HuH-7 (cell line): Measurements from ENCODE around the gene RNF130.
A peak's percentile ranks its signal among the peaks of the same experiment; 100 is the strongest.

Source experiments
- DNase-seq: peaks from one replicate; pipeline ENCODE4 v3.0.0; 2011; ENCODE audit warnings: low spot score

RNF130 gene

DNA sequence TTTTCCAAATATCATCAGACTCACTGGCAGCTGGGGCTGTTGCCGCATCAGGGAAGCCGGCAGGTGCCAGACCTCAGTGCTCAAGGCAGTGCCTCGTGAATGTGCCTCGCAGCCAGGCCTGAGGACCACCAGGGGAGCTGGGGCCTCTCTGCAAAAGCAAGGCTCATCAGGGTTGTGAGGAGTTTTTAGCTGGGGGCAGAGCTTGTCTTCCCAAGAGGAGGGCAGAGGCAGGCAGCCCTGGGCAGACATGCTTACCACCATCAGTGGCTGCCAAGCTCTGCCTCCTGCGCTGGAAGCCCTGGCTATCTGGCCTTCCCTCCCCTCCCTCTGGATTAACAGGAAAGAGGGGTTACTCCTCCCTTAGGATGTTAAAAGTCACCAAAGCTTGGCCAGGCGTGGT is 155.0 kb downstream of the RNF130 start:
- DNase-seq: no peak

DNA sequence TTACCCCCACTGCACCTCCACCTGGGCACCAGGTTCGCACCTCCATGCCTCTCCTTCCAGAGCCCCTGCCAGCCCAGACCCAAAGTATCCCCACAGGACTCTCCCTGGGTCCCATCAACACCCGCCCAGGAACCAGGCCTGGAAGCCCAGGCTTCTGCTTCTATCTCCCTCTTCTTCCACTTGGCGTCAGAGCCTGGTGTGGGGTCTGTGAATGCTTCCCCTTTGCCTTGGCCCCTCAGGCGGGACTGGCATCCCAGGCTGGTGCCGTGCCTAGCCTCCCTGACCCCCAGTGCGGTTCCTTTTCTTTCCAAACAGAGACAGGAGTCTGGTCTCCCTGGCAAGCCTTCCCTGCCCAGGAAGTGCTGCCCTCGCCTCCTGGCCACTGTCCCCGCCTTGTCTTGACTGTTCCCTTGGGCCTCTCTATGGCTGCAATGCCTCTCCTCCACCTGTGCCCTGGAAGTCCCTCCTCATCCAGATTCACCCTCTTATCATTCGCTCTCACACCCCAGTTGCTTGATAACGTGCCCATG is 156.1 kb downstream of the RNF130 start:
- no peak for DNase-seq

DNA sequence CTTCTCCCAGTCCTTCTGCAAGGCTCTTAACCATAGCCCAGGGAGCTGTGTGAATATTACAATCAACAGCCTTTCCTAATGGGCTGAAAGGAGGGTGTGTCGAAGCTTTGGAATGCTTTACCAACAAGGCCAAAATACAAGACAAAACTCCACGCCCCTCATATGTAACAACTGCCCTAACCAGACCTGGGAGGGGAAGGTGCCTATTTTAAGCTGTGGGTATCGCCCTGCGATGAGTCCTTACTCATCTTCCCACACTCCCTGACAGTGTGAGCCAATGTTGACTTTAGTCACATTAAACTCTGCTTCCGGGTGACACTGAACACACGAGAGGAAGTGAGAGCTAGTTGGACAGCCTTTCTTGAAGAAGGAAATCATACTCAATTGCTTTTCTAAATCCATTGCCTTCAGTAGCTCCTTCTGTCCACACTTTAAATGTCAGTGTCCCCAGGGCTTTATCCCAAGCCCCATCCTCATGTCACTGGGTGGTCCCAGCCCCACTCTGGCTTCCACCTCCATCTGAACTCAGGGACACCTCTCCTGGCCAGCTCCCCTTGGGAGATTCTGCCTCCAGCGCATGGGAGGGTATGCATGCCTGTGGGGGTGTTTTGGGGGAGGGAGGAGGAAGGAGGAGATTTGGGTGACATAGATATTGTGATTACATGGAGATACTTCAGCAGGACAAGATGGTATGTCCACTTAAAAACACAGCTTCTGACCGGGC is 157.4 kb downstream of the RNF130 start:
- DNase-seq: no peak

DNA sequence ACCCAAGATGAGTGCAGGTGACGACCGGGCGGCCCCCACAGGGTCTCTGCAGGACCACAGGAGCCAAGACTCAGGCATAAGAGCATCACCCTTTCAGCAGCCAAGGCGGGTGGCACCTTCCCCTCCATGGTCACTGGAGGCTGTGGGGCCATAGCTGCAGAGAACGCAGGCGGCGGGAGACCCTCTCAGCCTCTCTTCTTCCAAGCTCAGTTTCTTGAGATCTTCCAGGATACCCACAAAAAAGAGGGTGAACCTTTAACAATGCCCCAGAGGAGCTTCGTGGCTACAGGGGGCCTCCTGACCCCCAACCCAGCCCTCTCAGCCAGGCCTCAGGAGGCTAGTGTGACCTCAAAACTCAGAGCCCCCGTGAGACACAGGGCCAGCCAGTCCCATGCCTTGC is 158.1 kb downstream of the RNF130 start:
- no peak for DNase-seq

DNA sequence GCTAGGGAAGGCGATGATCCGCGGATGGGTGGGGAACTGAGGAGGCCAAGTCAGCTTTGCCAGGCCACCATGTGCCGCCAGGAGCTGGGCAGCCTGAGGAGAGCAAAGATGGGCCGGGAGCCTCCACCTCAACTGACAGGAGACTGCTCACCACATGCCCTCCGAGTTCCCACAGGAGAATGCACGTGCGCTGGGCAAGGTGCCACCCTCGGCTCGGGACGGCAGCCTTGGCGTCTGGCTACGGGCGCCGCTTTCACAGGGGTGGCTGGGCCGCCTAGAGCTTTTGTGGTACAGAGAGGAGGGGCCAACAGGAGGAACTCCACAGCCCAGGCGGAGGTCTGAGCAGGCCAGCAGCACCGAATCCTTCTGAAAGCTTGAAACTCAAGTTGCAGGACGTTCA is 158.6 kb downstream of the RNF130 start:
- DNase-seq: no peak

DNA sequence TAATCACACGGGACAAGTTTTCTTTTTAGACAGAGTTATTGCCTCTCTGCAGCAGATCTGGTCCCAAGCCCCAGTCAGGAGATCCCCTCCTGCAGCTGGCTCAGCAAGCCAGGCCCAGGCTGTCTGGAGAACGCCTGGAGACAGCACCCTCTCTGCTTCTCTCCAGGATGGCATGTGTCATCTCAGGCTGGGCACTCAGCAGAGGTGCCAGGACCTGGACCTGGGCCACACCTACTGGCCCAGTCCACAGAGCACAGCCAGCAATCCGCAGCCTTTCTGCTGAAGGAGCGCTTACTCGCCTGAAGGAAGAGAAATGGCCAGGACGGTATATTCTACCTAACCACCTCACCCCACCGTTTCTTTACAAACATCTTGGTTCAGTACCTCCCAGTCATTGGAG is 159.2 kb downstream of the RNF130 start:
- DNase-seq: no peak

DNA sequence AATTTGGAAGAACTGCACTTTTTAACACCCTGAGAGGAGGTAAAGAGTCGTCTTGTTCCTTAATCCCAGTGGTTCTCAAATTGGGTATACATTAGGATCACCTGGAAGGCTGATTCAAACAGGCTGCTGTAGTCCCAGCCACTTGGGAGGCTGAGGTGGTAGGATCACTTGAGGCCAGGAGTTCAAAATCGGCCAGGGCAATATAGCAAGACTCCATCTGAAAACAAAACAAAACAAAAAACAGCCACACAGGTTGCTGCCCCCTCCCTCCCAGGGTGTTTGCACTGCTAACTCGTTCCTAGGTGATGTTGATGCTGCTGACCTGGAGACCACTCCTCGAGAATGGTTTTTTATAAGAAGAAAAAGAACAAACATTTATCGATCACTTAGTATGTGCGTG is 162.3 kb downstream of the RNF130 start:
- DNase-seq: no peak

DNA sequence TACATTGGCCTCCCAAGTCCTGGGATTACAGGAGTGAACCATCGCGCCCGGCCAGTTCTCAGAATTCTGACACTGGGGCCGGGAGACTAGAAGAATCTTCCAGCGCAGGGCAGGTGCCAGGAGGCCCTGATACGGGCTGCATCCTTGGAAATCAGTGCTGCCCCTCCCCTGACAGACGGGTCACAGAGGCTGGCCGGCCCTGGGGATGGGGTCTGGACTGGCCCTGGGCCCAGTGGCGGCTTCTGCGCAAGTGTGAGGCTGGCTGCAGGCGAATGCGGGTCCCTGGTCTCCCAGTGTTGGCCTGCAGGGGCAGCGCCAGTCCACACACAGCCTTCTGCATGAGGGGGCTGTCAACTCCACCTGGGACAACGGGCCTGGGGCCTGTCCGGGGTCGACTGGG is 163.0 kb downstream of the RNF130 start:
- peak; percentile 53 for DNase-seq

DNA sequence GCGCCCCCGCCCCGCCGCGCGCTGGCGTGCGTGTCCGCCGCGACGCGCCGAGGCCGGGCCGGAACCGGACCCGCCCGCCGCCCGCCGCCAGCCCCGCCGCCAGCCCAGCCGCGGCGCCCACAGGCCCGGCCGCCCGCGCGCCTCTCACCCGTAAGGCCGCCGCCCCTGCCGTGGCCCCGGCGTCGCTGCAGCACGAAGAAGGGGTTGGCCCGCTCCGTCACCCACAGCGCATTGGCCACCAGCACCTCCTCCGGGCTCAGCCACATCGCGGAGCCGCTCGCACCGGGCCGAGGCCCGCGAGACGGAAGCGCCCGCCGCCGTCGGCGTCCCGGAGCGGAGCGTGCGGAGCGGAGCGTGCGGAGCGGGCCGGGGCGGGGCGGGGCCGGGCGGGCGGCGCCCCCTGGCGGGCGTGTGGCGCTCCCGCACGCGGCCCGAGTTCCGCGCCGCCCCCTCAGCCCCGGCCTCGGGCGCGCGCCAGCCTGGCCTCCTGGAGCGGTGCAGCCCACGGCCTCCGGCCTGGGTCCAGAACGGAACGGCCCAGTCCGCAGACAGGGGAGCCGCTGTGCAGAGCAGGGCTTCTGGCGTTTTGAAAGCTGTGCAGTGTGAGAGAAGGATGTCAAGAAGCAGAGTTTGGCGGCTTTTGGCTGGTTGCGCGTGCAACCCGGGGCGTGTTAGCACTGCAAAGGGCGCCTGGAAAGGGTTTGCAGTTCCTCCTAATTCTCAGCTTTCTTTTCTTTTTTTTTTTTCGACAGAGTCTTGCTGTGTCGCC is 163.8 kb downstream of the RNF130 start, which contains the start of gene TBC1D9B:
Gene TBC1D9B, minus strand, starts transcription at position 342 of the 769 bp plus-strand sequence. Its CDS starts 76 bp downstream, at position 266.
- DNase-seq: peak; percentile 77

DNA sequence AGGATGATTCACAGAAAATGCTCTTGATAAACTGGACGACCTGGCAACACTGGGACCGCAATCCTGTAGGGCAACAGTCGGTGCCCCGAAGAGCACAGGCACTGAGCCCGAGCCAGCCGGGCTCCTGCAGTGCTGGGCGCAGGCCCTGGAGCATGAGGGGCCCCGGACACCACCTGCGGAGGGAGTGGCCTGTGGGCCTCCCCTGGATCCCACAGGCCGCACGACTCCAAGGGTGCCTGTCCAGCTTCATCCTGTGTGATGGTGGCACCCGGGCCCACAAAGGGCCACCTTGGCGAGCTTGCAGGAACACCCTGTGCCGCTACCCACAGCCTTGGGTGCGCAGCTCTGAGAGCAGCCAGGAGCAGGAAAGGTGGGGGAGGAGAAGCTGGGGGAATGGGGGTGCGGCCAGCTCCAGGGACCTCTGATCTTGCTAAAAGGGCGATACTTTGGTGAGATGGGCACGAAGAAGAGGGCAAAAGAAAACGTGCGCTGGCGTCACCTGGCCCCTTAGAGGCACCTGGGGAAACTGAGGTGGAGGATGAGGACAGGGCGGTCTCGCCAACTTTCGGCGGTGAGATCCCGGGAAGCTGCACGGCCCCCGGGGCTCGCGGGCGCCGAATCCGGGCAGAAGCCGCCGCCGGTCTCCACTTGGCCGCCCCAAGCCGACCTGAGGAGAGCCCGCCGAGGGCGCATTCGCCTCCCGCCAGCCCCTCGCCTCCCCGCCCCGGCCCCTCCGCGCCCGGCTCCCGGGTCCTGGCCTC is 164.6 kb downstream of the RNF130 start:
- peak; percentile 31 for DNase-seq

DNA sequence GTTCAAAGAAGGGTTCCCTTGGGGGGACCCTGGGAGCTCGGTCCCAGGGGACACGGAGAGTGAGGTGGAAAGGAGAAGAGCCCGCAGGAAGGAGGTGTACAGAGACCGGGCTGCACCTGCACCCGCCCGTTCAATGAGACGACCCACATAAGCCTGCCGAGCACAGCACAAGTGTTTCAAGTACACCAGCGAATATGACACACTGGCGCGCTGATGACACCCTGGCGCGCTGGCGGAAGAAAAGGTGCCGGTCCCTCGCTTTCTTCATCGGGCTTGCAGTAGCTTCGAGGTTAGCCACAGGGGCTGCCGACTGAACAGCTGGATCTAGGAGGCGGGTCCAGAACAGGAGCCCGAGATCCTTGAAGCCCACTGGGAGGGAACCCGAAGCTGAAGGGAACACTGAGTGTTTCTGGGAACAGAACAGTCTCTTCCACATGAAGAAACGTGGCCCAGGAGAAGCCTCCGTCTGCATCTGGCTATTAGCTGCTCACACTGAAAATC is 165.2 kb downstream of the RNF130 start:
- no peak for DNase-seq

DNA sequence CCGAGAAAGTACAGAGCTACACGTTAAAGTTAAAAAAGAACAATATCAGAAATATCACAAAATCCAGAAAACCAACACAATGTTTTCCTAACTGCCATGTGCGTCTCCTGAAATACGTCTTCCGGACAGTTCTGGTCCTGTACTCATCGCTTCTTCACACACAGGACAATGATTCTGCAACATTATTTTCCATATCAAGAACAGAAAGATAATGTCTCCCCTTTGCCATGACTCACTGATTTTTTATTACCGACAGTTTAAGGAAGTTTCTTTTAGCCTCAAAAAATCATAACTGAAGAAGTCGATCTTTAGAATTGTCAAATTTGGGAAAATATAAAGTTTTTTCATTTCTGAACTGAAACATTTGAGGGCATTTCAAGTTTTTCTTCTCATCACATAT is 166.4 kb downstream of the RNF130 start:
- DNase-seq: no peak
